Measurements from ENCODE around the gene ZNF777. TPM values are rescaled to one million over a fixed set of nuclear protein-coding genes. Genes with fewer than 3 reads are reported as not detected.

Gene ZNF777
- total RNA-seq, 2 donors from 2014 or later = 10.0 to 10.3 TPM

DNA sequence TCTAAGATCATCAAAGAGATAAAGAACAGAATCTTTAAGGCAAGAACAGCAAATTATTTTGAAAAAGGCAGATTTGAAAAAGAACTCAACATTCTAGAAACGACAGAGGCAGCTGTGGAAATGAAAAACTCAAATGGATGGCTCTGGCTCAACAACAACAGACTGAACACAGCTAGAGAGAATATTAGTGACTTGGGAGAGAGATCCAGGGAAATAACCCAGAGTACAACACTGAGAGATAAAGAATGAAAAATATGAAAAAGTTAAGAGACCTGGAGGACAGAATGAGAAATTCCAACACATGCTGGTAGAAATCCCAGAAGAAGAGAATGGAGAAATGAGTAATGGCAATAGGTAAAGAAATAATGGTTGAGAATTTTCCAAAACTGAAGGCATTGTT lies 17.9 kb upstream of the ZNF777 start:
- DNase-seq = no peak
- intact Hi-C loops (cut with DNase I, micrococcal nuclease) = no loop called here
- ATAC-seq = no peak

DNA sequence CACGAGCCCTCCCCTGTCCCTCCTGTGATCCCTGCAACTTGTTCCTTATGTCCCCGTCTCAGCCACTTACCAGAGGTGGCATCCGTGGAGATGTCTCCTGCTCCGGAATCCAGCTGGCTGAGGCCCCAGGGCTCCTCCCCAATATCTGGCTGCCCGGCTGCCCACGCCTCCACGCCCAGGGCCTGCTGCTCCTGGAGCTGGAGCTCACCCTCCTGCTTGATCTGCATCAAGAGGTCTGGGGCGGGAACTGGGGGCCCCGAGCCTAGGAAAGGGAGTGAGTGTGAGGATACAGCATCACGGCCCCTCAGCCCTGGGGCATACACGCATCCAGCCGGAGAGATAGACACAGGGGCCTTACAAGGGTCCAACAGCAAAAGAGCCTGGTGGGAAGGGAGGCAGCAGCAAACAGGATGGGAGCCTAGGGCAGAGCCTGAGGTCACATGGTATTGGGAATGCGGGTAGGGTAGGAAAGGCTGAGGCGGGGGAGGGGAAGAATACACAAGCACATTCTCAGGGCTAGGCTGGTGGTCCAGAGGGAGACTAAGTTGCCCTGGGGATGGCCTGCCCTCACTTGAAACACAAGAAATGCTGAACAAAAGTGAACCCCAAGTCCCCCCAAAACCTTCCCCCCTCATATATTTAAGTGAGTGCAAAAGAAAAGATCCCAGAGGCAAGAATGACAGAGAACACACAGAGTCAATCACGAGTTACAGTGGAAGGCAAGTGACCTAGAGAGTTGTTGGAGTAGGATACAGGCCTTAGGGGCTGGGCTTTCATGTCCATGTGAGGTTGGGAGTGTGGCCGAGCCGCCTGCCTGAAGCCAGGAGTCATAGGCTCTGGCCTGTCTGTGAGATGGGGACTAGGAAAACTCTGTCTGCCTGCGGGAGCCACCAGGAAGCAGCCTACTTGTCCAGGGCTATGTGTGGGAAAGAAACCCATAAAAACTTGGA lies 16.9 kb upstream of the ZNF777 start:
- no peak for ATAC-seq
- intact Hi-C loops (cut with DNase I, micrococcal nuclease) = no loop called here

DNA sequence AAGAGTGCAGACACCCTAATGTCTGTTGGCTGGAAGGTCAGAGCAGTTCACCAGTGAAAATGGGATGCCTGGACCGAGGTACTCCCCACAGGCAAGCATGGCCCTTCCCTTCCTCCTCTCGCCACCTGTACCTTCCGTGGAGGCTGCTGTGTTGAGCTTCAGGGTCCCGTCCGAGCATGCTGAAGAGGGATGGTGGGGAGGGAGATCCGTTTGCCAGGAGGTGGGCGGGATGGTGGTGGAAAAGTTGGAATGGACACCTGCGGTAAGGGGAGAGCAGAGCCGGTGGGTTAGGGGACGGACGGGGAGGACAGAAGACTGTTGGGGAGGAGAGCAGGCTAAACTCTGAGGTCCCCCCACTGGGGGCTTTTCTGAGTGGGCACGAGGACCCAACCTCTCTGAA lies 15.9 kb upstream of the ZNF777 start:
- DNase-seq = no peak
- intact Hi-C loops (cut with DNase I, micrococcal nuclease) = no loop called here
- ATAC-seq = no peak

More for the DNA sequence above, 16.9 kb upstream of the ZNF777 start:
- no peak for DNase-seq

DNA sequence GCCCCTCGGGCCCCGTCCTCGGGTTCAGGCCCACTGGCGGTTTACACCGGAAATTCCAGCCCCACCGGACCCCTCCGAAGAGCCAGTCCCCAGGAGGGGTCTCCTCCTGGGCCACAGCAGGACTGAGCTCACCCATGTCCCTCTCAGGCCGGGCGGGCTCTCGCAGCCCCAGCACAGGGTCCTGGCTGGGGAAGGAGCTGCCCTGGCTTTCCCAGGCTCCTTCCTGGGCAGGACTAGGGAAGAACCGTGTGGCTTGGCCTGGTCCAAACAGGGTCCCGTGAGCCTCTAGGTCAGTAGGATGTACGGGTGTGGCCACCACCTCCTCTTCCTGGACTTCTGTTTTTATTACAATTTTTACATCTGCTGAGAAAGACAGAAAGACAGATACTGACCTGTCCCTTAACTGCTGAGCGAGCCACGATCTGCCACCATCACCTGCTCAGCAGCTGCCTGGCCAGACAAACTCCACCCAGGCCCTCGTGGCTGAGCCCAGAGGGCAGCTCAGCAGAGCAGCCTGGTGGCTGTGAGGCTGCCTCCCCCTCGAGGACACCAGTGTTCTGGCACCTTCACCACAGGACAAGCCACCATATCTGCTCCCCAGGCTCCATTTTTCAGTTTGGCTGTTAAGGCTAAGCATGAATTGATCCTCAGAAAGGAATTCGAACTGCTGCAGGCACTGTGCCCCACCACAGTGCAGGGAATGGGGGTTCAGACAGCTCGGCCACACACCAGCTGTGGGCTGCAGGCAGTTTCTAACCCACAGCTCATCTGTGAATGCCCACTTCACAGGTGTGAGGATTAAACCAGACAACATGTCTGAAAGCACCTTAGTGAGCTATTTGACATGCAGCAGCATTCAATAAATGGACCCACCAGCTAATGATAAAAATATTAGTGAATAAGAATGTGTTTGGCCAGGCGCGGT lies 14.5 kb upstream of the ZNF777 start:
- DNase-seq (no peak), ATAC-seq (no peak)
- intact Hi-C loops (cut with DNase I, micrococcal nuclease) = no loop called here

DNA sequence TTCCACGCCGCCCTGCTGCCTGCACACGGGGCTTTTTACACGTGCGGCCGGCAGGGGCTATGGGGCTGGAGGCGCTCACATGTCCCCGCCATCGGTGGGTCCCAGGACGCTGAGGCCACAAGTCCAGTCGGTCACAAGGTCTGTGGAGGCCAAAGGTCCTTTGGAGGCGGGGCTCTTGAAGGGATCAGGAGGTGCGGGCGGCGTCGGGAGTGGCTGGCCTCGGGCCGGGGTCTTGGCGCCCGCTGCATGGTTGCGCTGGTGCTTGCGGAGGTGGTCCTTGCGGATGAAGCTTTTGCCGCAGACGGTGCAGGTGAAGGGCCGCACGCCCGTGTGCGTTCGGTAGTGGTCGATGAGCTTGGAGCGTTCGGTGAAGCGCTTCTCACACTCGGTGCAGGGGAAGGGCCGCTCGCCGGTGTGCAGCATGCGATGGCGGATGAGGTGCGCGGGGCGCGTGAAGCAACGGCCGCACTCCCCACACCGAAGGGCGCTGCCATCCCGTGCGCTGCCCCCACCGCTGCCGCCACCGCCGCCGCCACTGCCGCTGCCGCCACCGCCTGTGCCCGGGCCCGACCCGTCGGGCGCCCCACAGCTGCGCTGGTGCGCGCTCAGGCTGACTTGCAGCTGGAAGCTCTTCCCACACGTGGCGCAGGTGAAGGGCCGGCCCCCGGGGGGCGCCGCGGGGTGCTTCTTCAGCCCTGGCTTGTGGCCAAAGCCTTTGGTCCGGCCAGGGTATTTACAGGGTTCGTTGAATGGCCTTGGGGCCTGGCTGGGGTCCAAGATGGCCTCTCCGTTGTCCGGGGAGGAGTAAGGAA lies 13.7 kb upstream of the ZNF777 start:
- no peak for DNase-seq
- intact Hi-C loops (cut with DNase I, micrococcal nuclease) = no loop called here
- ATAC-seq = no peak

DNA sequence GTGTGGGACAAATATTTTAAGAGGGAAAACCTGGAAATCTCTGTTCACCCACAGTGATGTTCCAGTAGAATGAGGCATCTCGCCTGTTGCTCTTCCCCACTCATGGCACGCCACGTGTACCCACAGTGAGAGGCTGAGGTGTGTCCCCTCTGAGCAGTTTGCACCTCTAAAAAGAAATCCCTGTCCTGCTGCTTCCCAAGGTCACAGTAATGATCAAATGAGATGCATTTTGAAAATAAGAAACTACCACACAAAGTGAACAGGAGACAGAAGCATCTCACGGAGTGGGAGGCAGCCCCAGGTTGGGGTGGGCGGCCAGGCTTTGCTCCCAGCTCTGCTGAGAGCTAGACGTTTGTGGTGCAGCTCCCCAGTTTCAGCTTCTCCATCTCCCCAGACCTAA lies 12.4 kb upstream of the ZNF777 start:
- ATAC-seq (no peak), DNase-seq (no peak)
- intact Hi-C loops (cut with DNase I, micrococcal nuclease) = no loop called here

DNA sequence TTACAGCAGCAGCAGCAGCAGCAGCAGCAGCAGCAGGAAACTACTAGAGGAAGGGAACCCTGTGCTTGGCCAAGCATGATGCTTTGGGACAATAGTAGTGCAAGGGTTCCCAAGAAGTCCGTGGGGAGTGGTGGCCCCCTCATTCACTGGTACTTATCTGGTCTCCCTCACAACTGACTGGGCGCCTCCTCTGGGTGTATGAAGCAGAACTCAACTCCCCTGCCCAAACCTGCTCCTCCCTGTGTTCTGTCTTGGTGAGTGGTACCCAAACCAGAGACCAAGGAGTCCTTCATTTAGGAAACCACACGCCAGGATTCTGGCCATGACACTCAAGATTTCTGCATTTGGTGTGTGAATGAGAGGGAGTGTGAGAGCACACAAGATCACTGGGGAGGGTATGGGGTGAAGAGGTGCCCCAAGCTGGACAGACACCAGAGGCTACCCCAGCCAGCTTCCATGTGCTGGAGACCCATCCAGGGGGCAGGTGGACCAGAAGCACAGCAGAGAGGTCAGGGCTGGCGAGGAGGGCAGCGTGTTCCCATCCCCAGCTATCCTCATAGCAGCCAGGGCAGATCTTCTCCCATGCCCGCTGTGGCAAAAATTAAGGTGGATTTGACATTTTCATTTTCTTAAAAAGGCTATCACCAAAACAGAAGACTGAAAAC lies 10.6 kb upstream of the ZNF777 start:
- ATAC-seq (no peak), DNase-seq (no peak)
- intact Hi-C loops (cut with DNase I, micrococcal nuclease) = no loop called here

DNA sequence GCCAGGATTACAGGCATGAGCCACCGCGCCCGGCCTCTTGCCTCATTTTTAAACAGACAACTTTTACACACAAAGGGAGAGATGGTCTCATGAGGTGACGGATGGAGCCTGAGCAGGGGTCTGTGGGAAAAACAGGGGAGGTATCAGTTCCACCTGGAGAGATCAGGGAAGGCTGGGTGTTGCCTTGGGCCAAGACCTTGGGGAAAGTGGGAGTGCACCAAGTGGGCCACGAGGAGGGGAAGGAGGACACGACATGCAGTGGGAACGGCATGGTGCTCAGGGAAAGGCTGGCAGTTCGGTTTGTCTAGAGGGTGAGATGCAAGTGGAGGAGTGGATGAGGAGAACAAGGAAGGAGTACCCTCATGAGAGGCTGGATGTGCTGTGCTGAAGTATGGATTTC lies 8.9 kb upstream of the ZNF777 start:
- ATAC-seq (no peak), DNase-seq (no peak)
- intact Hi-C loops (cut with DNase I, micrococcal nuclease) = no loop called here

DNA sequence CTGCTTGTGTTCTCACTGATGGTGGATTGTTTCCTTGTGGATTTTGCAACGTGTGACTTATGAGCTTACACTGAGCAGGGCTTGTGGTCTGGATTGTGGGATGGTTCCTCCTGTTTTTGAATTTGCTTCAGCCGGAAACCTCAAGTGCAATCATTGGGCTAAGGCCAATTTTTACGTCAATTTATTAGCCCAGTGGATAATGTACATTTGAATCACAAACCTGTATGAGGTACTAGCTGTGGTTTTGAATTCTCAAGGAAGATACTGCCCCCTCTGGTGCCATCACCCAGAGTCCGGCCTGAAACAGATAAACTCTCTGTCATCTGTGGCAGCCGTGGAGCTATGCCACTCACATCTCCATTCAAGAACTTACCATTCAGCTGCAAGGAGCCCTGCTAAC lies 7.3 kb upstream of the ZNF777 start:
- intact Hi-C loops (cut with DNase I, micrococcal nuclease) = no loop called here
- ATAC-seq = no peak
- DNase-seq = no peak

DNA sequence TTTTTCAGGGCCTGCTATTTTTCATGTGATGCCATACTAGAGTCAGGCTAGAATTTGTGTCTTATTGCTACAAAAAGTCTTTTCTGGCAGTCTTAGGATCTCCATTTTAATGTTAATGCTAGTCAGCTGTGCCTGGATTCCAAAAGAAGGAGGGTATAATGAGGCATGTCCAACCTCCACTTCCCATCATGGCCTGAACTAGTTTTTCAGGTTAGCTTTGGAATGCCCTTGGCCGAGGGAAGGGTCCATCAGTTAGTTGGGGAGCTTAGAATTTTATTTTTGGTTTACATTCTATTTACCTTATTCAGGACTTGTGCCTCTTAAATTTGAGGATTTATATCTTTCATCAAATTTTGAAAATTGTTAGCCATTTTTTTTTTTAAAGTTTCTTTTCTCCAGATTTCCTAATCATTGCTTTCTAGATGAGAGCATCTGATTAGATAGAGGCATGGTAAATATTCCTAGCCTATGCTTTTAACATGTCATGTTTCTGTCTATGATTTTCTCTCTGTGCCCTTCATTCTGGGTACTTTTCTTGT lies 6.5 kb upstream of the ZNF777 start:
- intact Hi-C loops (cut with DNase I, micrococcal nuclease) = no loop called here
- DNase-seq (no peak), ATAC-seq (no peak)

DNA sequence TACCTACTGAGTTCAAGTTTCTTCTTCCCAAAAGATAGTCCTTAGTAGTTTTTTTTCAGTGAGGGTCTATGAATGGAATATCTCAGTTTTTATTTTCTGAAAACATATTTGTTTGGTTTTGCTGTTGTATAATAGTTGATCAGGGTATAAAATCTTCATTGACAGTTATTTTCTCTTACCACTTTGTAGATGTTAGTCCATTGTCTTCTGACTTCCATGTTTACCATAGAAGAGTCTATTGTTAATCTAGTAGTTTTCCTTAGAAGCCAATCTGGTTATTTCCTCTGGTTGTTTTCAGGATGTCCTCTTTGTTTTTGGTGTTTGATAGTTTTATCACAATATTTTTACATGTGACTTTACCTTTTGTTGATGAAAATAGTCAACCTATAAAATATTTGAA lies 5.5 kb upstream of the ZNF777 start:
- intact Hi-C loops (cut with DNase I, micrococcal nuclease) = no loop called here
- DNase-seq (no peak), ATAC-seq (no peak)

DNA sequence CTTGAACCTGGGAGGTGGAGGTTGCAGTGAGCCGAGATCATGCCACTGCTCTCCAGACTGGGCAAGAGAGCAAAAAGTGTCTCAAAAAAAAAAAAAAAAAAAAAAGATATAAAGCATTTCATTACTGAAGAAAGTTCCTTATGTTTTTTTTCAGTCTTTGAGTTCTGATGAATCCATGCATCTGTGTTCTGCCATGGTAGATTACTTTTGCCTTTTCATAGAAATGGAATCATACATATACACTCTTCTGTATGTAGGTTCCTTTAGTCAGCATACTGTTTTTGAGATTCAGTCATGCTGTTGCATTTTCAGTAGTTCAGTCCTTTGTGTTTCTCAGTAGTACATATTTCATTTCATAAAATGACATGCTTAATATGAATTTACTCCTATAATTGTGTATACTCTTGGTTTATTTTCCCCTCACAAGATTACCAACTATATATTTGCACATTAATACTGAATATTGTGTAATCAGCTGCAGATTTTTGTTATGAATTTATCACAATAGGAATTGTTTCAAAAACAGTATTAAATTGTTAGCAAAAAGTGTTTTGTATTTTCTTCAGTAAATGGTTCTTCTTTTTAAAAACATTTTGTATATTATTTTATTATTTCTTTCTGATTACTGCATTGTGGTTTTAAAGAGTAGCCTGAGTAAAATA lies 2.8 kb upstream of the ZNF777 start:
- ATAC-seq (no peak), DNase-seq (no peak)
- intact Hi-C loops (cut with DNase I, micrococcal nuclease) = no loop called here

DNA sequence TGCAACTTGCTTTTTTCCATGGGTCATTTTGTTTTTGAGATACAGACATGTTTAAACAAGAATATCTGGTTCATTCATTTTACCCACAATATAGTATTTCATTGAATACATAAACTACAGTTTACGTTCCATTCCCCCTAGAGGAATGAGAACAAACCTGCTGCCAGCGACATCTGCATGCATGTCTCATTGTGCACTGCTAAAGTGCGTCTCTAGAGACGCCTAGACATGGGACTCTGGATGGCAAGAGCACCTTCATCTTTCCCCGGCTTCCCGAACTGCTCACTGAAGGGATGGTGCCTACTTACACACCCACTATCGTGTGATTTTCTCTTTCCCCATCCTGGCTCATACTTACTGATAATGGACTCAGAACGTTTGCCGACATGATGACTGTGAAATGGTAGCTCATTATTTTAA lies 1.2 kb upstream of the ZNF777 start:
- ATAC-seq (no peak), DNase-seq (no peak)
- intact Hi-C loops (cut with DNase I, micrococcal nuclease) = no loop called here

DNA sequence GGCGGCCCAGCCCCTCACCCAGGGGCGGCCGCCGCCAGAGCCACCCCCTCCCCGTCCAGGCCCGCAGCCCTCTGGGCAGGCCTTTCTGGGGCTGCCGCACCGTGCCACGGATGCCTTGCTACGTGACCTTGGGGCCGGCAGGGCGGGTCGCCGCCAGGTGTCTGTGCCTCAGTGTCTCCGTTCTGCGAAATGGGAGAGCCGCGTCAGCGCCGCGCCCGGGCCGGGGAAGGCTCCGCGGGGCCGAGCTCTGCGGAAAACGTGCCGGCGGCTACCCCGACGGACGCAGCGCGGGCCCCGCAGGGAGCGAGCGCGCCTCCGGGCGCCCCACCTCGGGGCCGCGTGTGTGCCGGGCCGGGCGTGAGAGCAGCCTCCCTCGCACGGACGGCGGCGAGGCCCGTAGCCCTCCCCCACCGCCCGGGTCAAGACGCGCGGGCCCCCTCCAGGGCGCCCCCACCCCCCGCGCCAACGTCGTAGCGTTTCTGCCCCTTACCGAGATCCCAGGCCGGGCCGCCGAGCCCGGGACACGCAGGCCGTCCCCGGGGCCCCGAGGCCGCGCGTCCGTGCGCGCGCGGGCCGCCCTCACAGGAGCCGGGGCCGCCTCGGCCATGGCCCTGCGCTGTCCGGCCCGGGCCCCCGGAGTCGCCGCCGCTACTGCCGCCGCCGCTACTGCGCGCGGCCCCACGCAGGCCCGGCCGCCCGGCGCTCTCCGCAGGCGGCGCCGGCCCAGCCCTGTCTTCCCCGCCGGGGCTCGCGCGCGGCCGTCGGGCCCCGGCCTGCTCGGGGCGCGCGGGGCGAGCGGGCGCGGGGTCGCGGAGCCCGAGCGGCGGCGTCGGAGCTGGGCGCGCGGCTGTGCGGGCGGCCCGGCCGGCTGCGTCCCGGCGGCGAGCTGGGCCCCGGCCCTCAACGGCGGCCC lies 1.1 kb downstream of the ZNF777 start:
- DNase-seq (no peak), ATAC-seq (peak; percentile 5)
- intact Hi-C loops (cut with DNase I, micrococcal nuclease) = no loop called here

DNA sequence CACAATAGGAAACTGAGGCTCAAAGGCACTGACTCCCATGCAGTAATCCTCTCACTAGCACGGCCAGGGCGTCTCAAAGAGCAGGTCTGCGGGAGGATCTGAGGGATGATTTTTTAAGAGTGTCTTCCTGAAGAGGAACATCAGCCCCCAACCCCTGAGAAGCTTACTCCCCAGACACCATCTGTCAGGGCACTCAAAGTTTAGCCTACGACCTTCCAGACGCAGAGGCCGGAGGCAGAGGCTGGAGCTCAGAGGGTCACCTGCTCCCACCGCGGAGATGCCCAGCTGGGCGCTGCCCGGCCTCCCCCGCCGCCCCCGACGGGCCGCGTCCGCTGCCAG lies 1.7 kb downstream of the ZNF777 start:
- no peak for DNase-seq
- ATAC-seq = no peak
- intact Hi-C loops (cut with DNase I, micrococcal nuclease) = no loop called here

DNA sequence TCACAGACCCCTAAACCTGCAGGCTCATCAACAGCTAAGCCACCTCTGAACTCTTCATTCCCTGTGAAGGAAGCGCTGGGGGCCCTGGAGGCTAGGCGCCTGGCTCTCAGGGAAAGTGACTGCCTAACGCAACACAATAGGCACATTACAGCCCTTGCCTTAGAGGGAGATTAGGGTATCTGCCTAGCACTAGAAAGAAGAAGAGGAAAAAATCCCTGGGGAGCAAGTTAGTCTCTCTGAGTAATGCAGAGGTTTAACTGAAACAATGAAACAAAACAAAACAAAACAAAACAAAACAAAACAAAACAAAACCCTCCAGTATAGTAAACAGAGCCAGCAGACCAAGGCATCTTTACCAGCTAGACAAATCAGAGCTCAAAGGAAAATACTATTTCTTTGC lies 2.6 kb downstream of the ZNF777 start:
- intact Hi-C loops (cut with DNase I, micrococcal nuclease) = no loop called here
- DNase-seq = no peak

DNA sequence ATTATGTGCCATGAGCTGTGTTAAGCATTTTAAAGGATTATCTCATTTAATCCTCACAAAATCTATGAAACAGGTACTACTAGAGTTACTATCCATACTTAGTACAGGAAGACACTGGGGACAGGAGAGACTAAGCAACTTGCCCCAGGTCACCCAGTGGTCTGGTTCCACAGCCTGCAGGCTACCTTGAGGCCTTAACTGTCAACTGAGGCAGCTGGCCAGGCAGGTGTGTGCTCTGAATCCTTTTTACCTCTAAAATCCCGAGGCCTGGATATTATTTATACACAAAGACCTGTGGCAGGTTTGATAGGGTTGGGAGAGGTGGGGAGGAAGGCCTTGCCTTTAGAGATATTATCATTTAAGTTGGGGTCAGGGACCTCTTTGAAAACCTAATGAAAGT lies 3.1 kb downstream of the ZNF777 start:
- DNase-seq (no peak), ATAC-seq (no peak)
- intact Hi-C loops (cut with DNase I, micrococcal nuclease) = no loop called here

More for the DNA sequence above, 2.6 kb downstream of the ZNF777 start:
- no peak for ATAC-seq
